ENCODE measurements around the gene CFAP100. TPM values are rescaled to one million over a fixed set of nuclear protein-coding genes. Genes with fewer than 3 reads are reported as not detected.

Gene CFAP100
- total and polyA plus RNA-seq, 2 donors, result 0.11 TPM; not detected in 1

- no peak overlapping the region for H3K27ac ChIP-seq (ENCODE audit: low read depth in 1 of 2, low read length in 1 of 2)
- 95% methylated on average over 7 of the region's 7 CpGs for WGBS
- DNase-seq (ENCODE audit: low read depth in 6 of 9, low spot score in 9 of 9), result no peak
These were observed 64.5 kb downstream of the CFAP100 start for GRCh38 chr3:126459111-126459762.

DNA sequence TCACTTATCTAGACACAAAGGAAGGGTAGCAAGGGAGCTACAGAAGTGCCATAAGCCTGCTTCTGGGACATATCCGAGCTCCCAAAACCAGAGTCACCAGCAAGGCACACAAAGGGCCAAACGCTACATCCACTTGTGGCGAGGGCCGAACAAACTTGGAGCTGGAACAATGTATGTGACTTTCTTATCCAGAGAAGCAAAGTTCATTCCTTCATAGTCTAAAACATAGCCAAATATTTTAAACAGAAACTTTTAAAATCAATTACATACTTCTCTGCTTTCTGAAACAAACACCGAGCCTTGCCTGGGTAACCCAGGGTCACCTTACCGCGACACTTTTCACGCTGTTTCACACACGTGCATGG is 65.0 kb downstream of the CFAP100 start:
- Histone ChIP-seq H3K9me3 (ENCODE audit: control insufficient read depth in 2 of 2, insufficient read depth in 1 of 2, low read length in 1 of 2) (no peaks in the 10 kb centered on the region), H3K4me3 (ENCODE audit: low read length in 2 of 2) (no peak overlapping the region), H3K4me1 (ENCODE audit: control insufficient read depth in 2 of 2, insufficient read depth in 2 of 2, low read length in 2 of 2) (peaks cover 0 to 4% of the 10 kb centered on the region in 2 donors), H3K36me3 (ENCODE audit: control insufficient read depth in 2 of 2, insufficient read depth in 2 of 2, low read length in 1 of 2) (peaks cover 71 to 82% of the 10 kb centered on the region in 2 donors), H3K27me3 (ENCODE audit: control insufficient read depth in 2 of 2, insufficient read depth in 1 of 2, low read length in 1 of 2) (no peaks in the 10 kb centered on the region), H3K27ac (ENCODE audit: low read depth in 1 of 2, low read length in 1 of 2) (no peak overlapping the region)
- 96% methylated on average over 9 of the region's 9 CpGs for WGBS
- DNase-seq (ENCODE audit: low read depth in 6 of 9, low spot score in 9 of 9), result no peak

More at GRCh38 chr3:126459111-126459762, 64.5 kb downstream of the CFAP100 start:
- no peaks in the 10 kb centered on the region for H3K4me1 ChIP-seq (ENCODE audit: control insufficient read depth in 2 of 2, insufficient read depth in 2 of 2, low read length in 2 of 2)
- H3K9me3 ChIP-seq (ENCODE audit: control insufficient read depth in 2 of 2, insufficient read depth in 1 of 2, low read length in 1 of 2), result no peaks in the 10 kb centered on the region
- peaks cover 69 to 81% of the 10 kb centered on the region in 2 donors for H3K36me3 ChIP-seq (ENCODE audit: control insufficient read depth in 2 of 2, insufficient read depth in 2 of 2, low read length in 1 of 2)
- H3K4me3 ChIP-seq (ENCODE audit: low read length in 2 of 2), result no peak overlapping the region
- H3K27me3 ChIP-seq (ENCODE audit: control insufficient read depth in 2 of 2, insufficient read depth in 1 of 2, low read length in 1 of 2), result no peaks in the 10 kb centered on the region

GRCh38 chr3:126460381-126460780 is 65.7 kb downstream of the CFAP100 start:
- peaks cover 0 to 11% of the 10 kb centered on the region in 2 donors for H3K4me1 ChIP-seq (ENCODE audit: control insufficient read depth in 2 of 2, insufficient read depth in 2 of 2, low read length in 2 of 2)
- no peak for DNase-seq (ENCODE audit: low read depth in 6 of 9, low spot score in 9 of 9)

DNA sequence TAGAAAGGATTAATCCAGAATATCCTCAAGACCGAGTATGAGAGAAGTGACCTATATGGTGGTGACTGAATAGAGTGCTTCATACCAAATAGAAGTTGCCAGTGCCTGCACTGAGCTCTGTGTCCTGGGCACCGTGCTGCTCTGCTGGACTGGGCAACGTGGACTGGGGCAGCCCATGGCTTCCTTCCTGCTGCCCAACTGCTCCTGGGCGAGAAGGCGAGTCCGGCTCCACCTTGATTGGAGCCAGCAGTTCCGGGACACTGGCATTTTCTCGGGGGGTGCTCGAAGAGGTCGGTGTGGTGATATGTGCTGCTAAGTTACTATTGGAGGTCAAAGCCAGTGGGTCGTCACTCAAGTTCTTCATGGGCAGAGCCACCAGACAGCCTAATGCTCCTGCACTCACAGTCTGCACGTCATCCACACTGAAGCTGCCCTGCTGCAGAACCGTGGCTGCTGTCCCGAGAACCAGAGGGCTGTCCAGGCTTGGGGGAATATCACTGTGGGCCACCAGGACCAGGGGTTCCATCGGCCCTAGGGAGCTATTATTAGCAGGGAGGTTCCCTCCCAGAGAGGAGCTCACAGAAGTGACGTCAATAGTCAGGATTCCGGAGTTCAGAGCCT is 66.9 kb downstream of the CFAP100 start:
- whole genome bisulfite sequencing, result 98% methylated on average over 17 of the region's 17 CpGs
- Histone ChIP-seq H3K36me3 (ENCODE audit: control insufficient read depth in 2 of 2, insufficient read depth in 2 of 2, low read length in 1 of 2) (peaks cover 83% of the 10 kb centered on the region in 2 donors), H3K4me1 (ENCODE audit: control insufficient read depth in 2 of 2, insufficient read depth in 2 of 2, low read length in 2 of 2) (peaks cover 0 to 12% of the 10 kb centered on the region in 2 donors), H3K27me3 (ENCODE audit: control insufficient read depth in 2 of 2, insufficient read depth in 1 of 2, low read length in 1 of 2) (no peaks in the 10 kb centered on the region), H3K4me3 (ENCODE audit: low read length in 2 of 2) (no peak overlapping the region), H3K27ac (ENCODE audit: low read depth in 1 of 2, low read length in 1 of 2) (no peak overlapping the region), H3K9me3 (ENCODE audit: control insufficient read depth in 2 of 2, insufficient read depth in 1 of 2, low read length in 1 of 2) (no peaks in the 10 kb centered on the region)
- DNase-seq (ENCODE audit: low read depth in 6 of 9, low spot score in 9 of 9), result no peak

More at GRCh38 chr3:126460381-126460780, 65.7 kb downstream of the CFAP100 start:
- Histone ChIP-seq H3K9me3 (ENCODE audit: control insufficient read depth in 2 of 2, insufficient read depth in 1 of 2, low read length in 1 of 2) (no peaks in the 10 kb centered on the region), H3K27me3 (ENCODE audit: control insufficient read depth in 2 of 2, insufficient read depth in 1 of 2, low read length in 1 of 2) (no peaks in the 10 kb centered on the region), H3K4me3 (ENCODE audit: low read length in 2 of 2) (no peak overlapping the region), H3K27ac (ENCODE audit: low read depth in 1 of 2, low read length in 1 of 2) (no peak overlapping the region), H3K36me3 (ENCODE audit: control insufficient read depth in 2 of 2, insufficient read depth in 2 of 2, low read length in 1 of 2) (peaks cover 77 to 82% of the 10 kb centered on the region in 2 donors)
- WGBS, result 92% methylated on average over 7 of the region's 7 CpGs

GRCh38 chr3:126463521-126463920 is 68.8 kb downstream of the CFAP100 start:
- peaks cover 0 to 14% of the 10 kb centered on the region in 2 donors for H3K4me1 ChIP-seq (ENCODE audit: control insufficient read depth in 2 of 2, insufficient read depth in 2 of 2, low read length in 2 of 2)
- H3K27ac ChIP-seq (ENCODE audit: low read depth in 1 of 2, low read length in 1 of 2), result no peak overlapping the region
- DNase-seq (ENCODE audit: low read depth in 6 of 9, low spot score in 9 of 9), result no peak
- H3K27me3 ChIP-seq (ENCODE audit: control insufficient read depth in 2 of 2, insufficient read depth in 1 of 2, low read length in 1 of 2), result no peaks in the 10 kb centered on the region
- no peak overlapping the region for H3K4me3 ChIP-seq (ENCODE audit: low read length in 2 of 2)
- peaks cover 0 to 2% of the 10 kb centered on the region in 2 donors for H3K9me3 ChIP-seq (ENCODE audit: control insufficient read depth in 2 of 2, insufficient read depth in 1 of 2, low read length in 1 of 2)
- WGBS, result over 99% methylated on average over 2 of the region's 2 CpGs
- H3K36me3 ChIP-seq (ENCODE audit: control insufficient read depth in 2 of 2, insufficient read depth in 2 of 2, low read length in 1 of 2), result peaks cover 88 to 92% of the 10 kb centered on the region in 2 donors

- Histone ChIP-seq H3K9me3 (ENCODE audit: control insufficient read depth in 2 of 2, insufficient read depth in 1 of 2, low read length in 1 of 2) (peaks cover 0 to 2% of the 10 kb centered on the region in 2 donors), H3K27ac (ENCODE audit: low read depth in 1 of 2, low read length in 1 of 2) (no peak overlapping the region), H3K27me3 (ENCODE audit: control insufficient read depth in 2 of 2, insufficient read depth in 1 of 2, low read length in 1 of 2) (no peaks in the 10 kb centered on the region), H3K36me3 (ENCODE audit: control insufficient read depth in 2 of 2, insufficient read depth in 2 of 2, low read length in 1 of 2) (peaks cover 93 to 96% of the 10 kb centered on the region in 2 donors), H3K4me1 (ENCODE audit: control insufficient read depth in 2 of 2, insufficient read depth in 2 of 2, low read length in 2 of 2) (peaks cover 0 to 16% of the 10 kb centered on the region in 2 donors), H3K4me3 (ENCODE audit: low read length in 2 of 2) (no peak overlapping the region)
- WGBS, result 81% methylated on average over 4 of the region's 4 CpGs
- DNase-seq (ENCODE audit: low read depth in 6 of 9, low spot score in 9 of 9), result peak in 1 of 9 donors; percentile 26
These were observed 69.4 kb downstream of the CFAP100 start for GRCh38 chr3:126464093-126464492.

GRCh38 chr3:126464494-126464893 is 69.8 kb downstream of the CFAP100 start:
- no peak for DNase-seq (ENCODE audit: low read depth in 6 of 9, low spot score in 9 of 9)
- 81% methylated on average over 4 of the region's 4 CpGs for WGBS
- H3K4me1 ChIP-seq (ENCODE audit: control insufficient read depth in 2 of 2, insufficient read depth in 2 of 2, low read length in 2 of 2), result peaks cover 0 to 16% of the 10 kb centered on the region in 2 donors
- H3K27ac ChIP-seq (ENCODE audit: low read depth in 1 of 2, low read length in 1 of 2), result no peak overlapping the region
- H3K4me3 ChIP-seq (ENCODE audit: low read length in 2 of 2), result no peak overlapping the region
- no peaks in the 10 kb centered on the region for H3K27me3 ChIP-seq (ENCODE audit: control insufficient read depth in 2 of 2, insufficient read depth in 1 of 2, low read length in 1 of 2)
- H3K36me3 ChIP-seq (ENCODE audit: control insufficient read depth in 2 of 2, insufficient read depth in 2 of 2, low read length in 1 of 2), result peaks cover 93 to 96% of the 10 kb centered on the region in 2 donors
- H3K9me3 ChIP-seq (ENCODE audit: control insufficient read depth in 2 of 2, insufficient read depth in 1 of 2, low read length in 1 of 2), result peaks cover 0 to 2% of the 10 kb centered on the region in 2 donors

GRCh38 chr3:126464997-126465396 is 70.3 kb downstream of the CFAP100 start:
- 97% methylated on average over 11 of the region's 11 CpGs for WGBS
- peaks cover 0 to 2% of the 10 kb centered on the region in 2 donors for H3K9me3 ChIP-seq (ENCODE audit: control insufficient read depth in 2 of 2, insufficient read depth in 1 of 2, low read length in 1 of 2)
- no peaks in the 10 kb centered on the region for H3K27me3 ChIP-seq (ENCODE audit: control insufficient read depth in 2 of 2, insufficient read depth in 1 of 2, low read length in 1 of 2)
- no peak overlapping the region for H3K4me3 ChIP-seq (ENCODE audit: low read length in 2 of 2)
- peaks cover 93 to 96% of the 10 kb centered on the region in 2 donors for H3K36me3 ChIP-seq (ENCODE audit: control insufficient read depth in 2 of 2, insufficient read depth in 2 of 2, low read length in 1 of 2)
- no peak for DNase-seq (ENCODE audit: low read depth in 6 of 9, low spot score in 9 of 9)
- H3K4me1 ChIP-seq (ENCODE audit: control insufficient read depth in 2 of 2, insufficient read depth in 2 of 2, low read length in 2 of 2), result peaks cover 0 to 16% of the 10 kb centered on the region in 2 donors
- H3K27ac ChIP-seq (ENCODE audit: low read depth in 1 of 2, low read length in 1 of 2), result no peak overlapping the region

DNA sequence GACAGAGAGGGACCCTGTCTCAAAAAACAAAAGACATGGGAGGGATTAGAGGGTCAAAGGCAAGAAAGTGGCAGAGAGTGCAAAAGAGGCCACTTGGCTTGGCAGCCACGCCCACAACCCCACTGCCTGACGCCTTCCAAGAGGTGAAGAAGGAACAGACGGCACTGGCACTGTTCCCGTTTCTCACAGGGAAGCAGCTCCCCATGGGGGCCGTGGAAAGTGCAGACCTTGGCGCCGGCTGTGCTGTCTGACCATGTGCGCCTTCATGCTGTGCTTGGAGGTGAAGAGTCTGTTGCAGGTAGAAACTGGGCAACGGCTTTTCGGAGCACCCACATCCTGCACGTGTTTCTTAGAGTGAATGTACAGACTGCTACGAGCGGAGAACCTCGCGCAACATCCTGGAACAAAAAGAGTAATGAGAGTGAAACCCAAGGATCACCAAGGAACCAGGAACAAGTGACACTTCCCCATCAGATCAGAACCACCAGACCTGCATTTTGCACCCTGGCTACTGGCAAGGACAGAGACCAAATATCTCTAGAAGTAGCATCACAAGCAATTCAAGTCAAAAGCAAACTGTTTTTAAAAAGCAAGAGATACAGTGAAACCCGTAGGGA is 71.3 kb downstream of the CFAP100 start:
- Histone ChIP-seq H3K9me3 (ENCODE audit: control insufficient read depth in 2 of 2, insufficient read depth in 1 of 2, low read length in 1 of 2) (peaks cover 0 to 2% of the 10 kb centered on the region in 2 donors), H3K36me3 (ENCODE audit: control insufficient read depth in 2 of 2, insufficient read depth in 2 of 2, low read length in 1 of 2) (peaks cover 96% of the 10 kb centered on the region in 2 donors), H3K27me3 (ENCODE audit: control insufficient read depth in 2 of 2, insufficient read depth in 1 of 2, low read length in 1 of 2) (no peaks in the 10 kb centered on the region), H3K4me3 (ENCODE audit: low read length in 2 of 2) (no peak overlapping the region), H3K4me1 (ENCODE audit: control insufficient read depth in 2 of 2, insufficient read depth in 2 of 2, low read length in 2 of 2) (peaks cover 0 to 16% of the 10 kb centered on the region in 2 donors), H3K27ac (ENCODE audit: low read depth in 1 of 2, low read length in 1 of 2) (no peak overlapping the region)
- no peak for DNase-seq (ENCODE audit: low read depth in 6 of 9, low spot score in 9 of 9)
- WGBS, result 97% methylated on average over 16 of the region's 16 CpGs

Measured in thymus (tissue), 11 donors.